GM12878 (cell line): Measurements from ENCODE around the gene APOH. TPM values are rescaled to one million over a fixed set of nuclear protein-coding genes. Genes with fewer than 3 reads are reported as not detected.

Experiments
- ATAC-seq: fragments of 200-7000 bp; cut with Tn5 transposase; 3 replicates; pipeline ENCODE4 v1.9.1; 2020; ENCODE audit warnings: mild to moderate bottlenecking, moderate library complexity
- BruUV-seq: library from RNA; stranded (reverse); fragments of 400-500 nt; replicated peaks from 2 replicates; lab custom pipeline; 2021; lab: Mats Ljungman, UMichigan
- CTCF ChIA-PET: fragments of 300-600 bp; sonication (Branson Sonifier 250); formaldehyde crosslinking; extraction: SDS; loops from one replicate; lab custom pipeline; 2021; ENCODE audit warnings: inconsistent platforms; lab: Yijun Ruan, JAX
- POLR2A ChIA-PET: fragments of 350-600 bp; formaldehyde crosslinking; extraction: SDS; loops from one replicate; lab custom pipeline; 2021; ENCODE audit warnings: inconsistent platforms; lab: Charles Lee
- RAD21 ChIA-PET: fragments of 300-600 bp; sonication (Branson Sonifier 250); formaldehyde crosslinking; loops from one replicate; lab custom pipeline; 2023; ENCODE audit warnings: antibody characterized with exemption; ENCODE audit not compliant: unreplicated experiment; lab: Charles Lee
- SMC1A ChIA-PET: fragments of 300-600 bp; sonication (Branson Sonifier 250); formaldehyde crosslinking; loops from one replicate; lab custom pipeline; 2023; ENCODE audit not compliant: unreplicated experiment, uncharacterized antibody; lab: Charles Lee
- DNase-seq: peaks from one replicate; pipeline ENCODE4 v3.0.0-alpha.2; 2011; ENCODE audit warnings: low read depth, low spot score
- FAIRE-seq: peaks from 3 replicates; lab custom pipeline; 2011; peaks lifted over from hg19 to GRCh38; lab: Jason Lieb, UNC
- H2AFZ ChIP-seq: 2 replicates; pipeline ENCODE4 v1.6.0; 2011; ENCODE audit warnings: low read depth, low read length, control low read depth; ENCODE audit not compliant: control insufficient read depth
- H3K27ac ChIP-seq: 2 replicates; pipeline ENCODE4 v1.5.1; 2011; ENCODE audit warnings: control low read depth; ENCODE audit not compliant: control insufficient read depth, insufficient read depth
- H3K27me3 ChIP-seq, 2 experiments: replicated peaks in 1 of 2; 2 replicates each; pipeline versions ENCODE4 v1.6.0 to v1.6.1; 2011; ENCODE audit warnings: low read length in 1 of 2; ENCODE audit not compliant: control insufficient read depth in 2 of 2, insufficient read depth in 2 of 2
- H3K36me3 ChIP-seq, 2 experiments: 2 replicates each; pipeline ENCODE4 v1.5.1; 2011; ENCODE audit warnings: low read length in 1 of 2; ENCODE audit not compliant: control insufficient read depth in 2 of 2, insufficient read depth in 2 of 2
- H3K4me1 ChIP-seq: 2 replicates; pipeline ENCODE4 v1.6.1; 2011; ENCODE audit warnings: mild to moderate bottlenecking, low read length, moderate library complexity, mixed read lengths; ENCODE audit not compliant: control insufficient read depth, insufficient read depth
- H3K4me2 ChIP-seq: 2 replicates; pipeline ENCODE4 v1.6.0; 2011; ENCODE audit warnings: control low read depth; ENCODE audit not compliant: control insufficient read depth, insufficient read depth
- H3K4me3 ChIP-seq: fragments of 200-600 bp; sonication (generic); 2 replicates; pipeline ENCODE4 v1.5.1; 2016
- H3K79me2 ChIP-seq: 2 replicates; pipeline ENCODE4 v1.6.0; 2011; ENCODE audit warnings: low read length; ENCODE audit not compliant: control insufficient read depth, insufficient read depth
- H3K9ac ChIP-seq: 2 replicates; pipeline ENCODE4 v1.8.0; 2011; ENCODE audit warnings: low read length, control low read depth, mixed read lengths; ENCODE audit not compliant: control insufficient read depth, insufficient read depth
- H3K9me3 ChIP-seq: replicated peaks from 3 replicates; pipeline ENCODE4 v1.5.1; 2011; ENCODE audit warnings: mild to moderate bottlenecking, low read length; ENCODE audit not compliant: control insufficient read depth, insufficient read depth
- H4K20me1 ChIP-seq: 2 replicates; pipeline ENCODE4 v1.6.0; 2011; ENCODE audit not compliant: control insufficient read depth, insufficient read depth
- BCL11A ChIP-seq: IDR thresholded peaks from 2 replicates; pipeline ENCODE4 v1.6.1; 2011; ENCODE audit warnings: low read depth, low read length
- EED ChIP-seq: sonication (generic); IDR thresholded peaks from 2 replicates; pipeline ENCODE4 v1.6.1; 2016; ENCODE audit warnings: antibody characterized with exemption, low read depth
- HDAC2 ChIP-seq: fragments of 200-600 bp; sonication (generic); IDR thresholded peaks from 2 replicates; pipeline ENCODE4 v1.6.1; 2017
- HDAC6 ChIP-seq: fragments of 200-600 bp; sonication (generic); IDR thresholded peaks from one replicate; pipeline ENCODE4 v1.8.0; 2017; ENCODE audit warnings: antibody characterized with exemption; ENCODE audit not compliant: unreplicated experiment
- HDGF ChIP-seq: fragments of 450-650 bp; IDR thresholded peaks from 2 replicates; pipeline ENCODE4 v1.6.1; 2016; ENCODE audit warnings: antibody characterized with exemption
- KAT2A ChIP-seq: conservative IDR thresholded peaks from 2 replicates; pipeline ENCODE4 v1.6.1; 2011; ENCODE audit warnings: low read depth, low read length; ENCODE audit not compliant: control insufficient read depth
- KLF5 ChIP-seq: fragments of 450-650 bp; IDR thresholded peaks from 2 replicates; pipeline ENCODE4 v1.6.1; 2014; ENCODE audit warnings: mild to moderate bottlenecking; ENCODE audit not compliant: partially characterized antibody
- NBN ChIP-seq: fragments of 450-650 bp; IDR thresholded peaks from 2 replicates; pipeline ENCODE4 v1.6.1; 2016
- NFIC ChIP-seq: IDR thresholded peaks from 2 replicates; pipeline ENCODE4 v1.6.1; 2012; ENCODE audit warnings: low read depth, mild to moderate bottlenecking, inconsistent platforms, low read length, moderate library complexity
- NFYB ChIP-seq: IDR thresholded peaks from 2 replicates; pipeline ENCODE4 v1.6.1; 2011; ENCODE audit warnings: low read depth, mild to moderate bottlenecking, low read length, improper control_type of control experiment, moderate library complexity; ENCODE audit not compliant: insufficient read depth
- PML ChIP-seq: IDR thresholded peaks from 2 replicates; pipeline ENCODE4 v1.6.1; 2012; ENCODE audit warnings: low read length, inconsistent platforms
- POU2F2 ChIP-seq: IDR thresholded peaks from 3 replicates; pipeline ENCODE4 v1.6.1; 2011; ENCODE audit warnings: low read depth, mild to moderate bottlenecking, low read length, borderline replicate concordance
- SMC3 ChIP-seq: IDR thresholded peaks from 2 replicates; pipeline ENCODE4 v1.6.1; 2011; ENCODE audit warnings: low read length, improper control_type of control experiment, borderline replicate concordance
- SUZ12 ChIP-seq: fragments of 200-600 bp; sonication (generic); IDR thresholded peaks from one replicate; pipeline ENCODE4 v1.6.1; 2018; ENCODE audit warnings: antibody characterized with exemption, mild to moderate bottlenecking; ENCODE audit not compliant: unreplicated experiment
- TBL1XR1 ChIP-seq: IDR thresholded peaks from 2 replicates; pipeline ENCODE4 v1.6.1; 2012; ENCODE audit warnings: low read depth, low read length, improper control_type of control experiment
- TCF12 ChIP-seq: IDR thresholded peaks from 2 replicates; pipeline ENCODE4 v1.6.1; 2011; ENCODE audit warnings: low read depth, mild to moderate bottlenecking, low read length
- WRNIP1 ChIP-seq: IDR thresholded peaks from 2 replicates; pipeline ENCODE4 v1.6.1; 2011; ENCODE audit warnings: low read depth, low read length, improper control_type of control experiment, borderline replicate concordance
- ZZZ3 ChIP-seq: IDR thresholded peaks from 2 replicates; pipeline ENCODE4 v1.6.1; 2011; ENCODE audit warnings: low read depth; ENCODE audit not compliant: control insufficient read depth, insufficient read length
- WGBS: methylation state at CpG from one replicate; pipeline ENCODE4 v1.1.6; 2016; ENCODE audit warnings: low lambda C conversion rate; ENCODE audit not compliant: insufficient replicate concordance, insufficient coverage; ENCODE audit errors: missing lambda C conversion rate; 5-methylcytosine and 5-hydroxymethylcytosine counted together
- in situ Hi-C: fragments of 300-500 bp; cut with MboI; formaldehyde crosslinking; loops from 9 replicates; pipeline ENCODE4 v1.14.3; 2018; ENCODE audit warnings: mixed read lengths
- intact Hi-C: fragments of 100-400 bp; cut with micrococcal nuclease; formaldehyde crosslinking; loops from one replicate; pipeline ENCODE4 v1.14.2; 2022; ENCODE audit not compliant: unreplicated experiment
- polyA plus RNA-seq, 11 experiments: library from polyadenylated mRNA; depleted of rRNA in 4 of 11; unstranded in 6 of 11; stranded (reverse) in 5 of 11; fragments of >200 nt; fragmentation: Nextera tagmentation in 4 of 11; fragmentation: Illumina TruSeq in 1 of 11; extraction: Ambion mirVana in 4 of 11; extraction: Trizol in 1 of 11; gene quantifications; 1 replicate in 1 of 11; 2 replicates in 10 of 11; pipeline versions ENCODE4 v1.2.1 to v1.2.3, GENCODE V29; 2011 to 2016; ENCODE audit warnings: inconsistent platforms in 2 of 11, missing spikeins in 2 of 11, low read depth in 1 of 11
- total RNA-seq, 4 experiments: library from RNA; depleted of rRNA in 3 of 4; stranded (reverse); fragments of >200 nt in 3 of 4; fragmentation: Illumina TruSeq in 1 of 4; extraction: Trizol in 1 of 4; gene quantifications; 2 replicates each; pipeline versions ENCODE4 v1.2.1 to v1.2.3, GENCODE V29; 2013 to 2021
- TF ChIP-seq, protein P1 (sequence below): fragments of 450-650 bp; formaldehyde crosslinking; IDR thresholded peaks from 2 replicates; pipeline ENCODE4 v1.4.0; 2020; ENCODE audit warnings: mild to moderate bottlenecking, moderate library complexity
- TF ChIP-seq, protein P2 (sequence below): fragments of 450-650 bp; IDR thresholded peaks from 2 replicates; pipeline ENCODE4 v1.6.1; 2017; ENCODE audit warnings: antibody characterized with exemption, mild to moderate bottlenecking, moderate library complexity

APOH gene
- total and polyA plus RNA-seq, 10 of the 15 experiments (the other 5 are each of a cell fraction or from before 2014, with no cell fraction given): 1.8 TPM; not detected in 9

DNA sequence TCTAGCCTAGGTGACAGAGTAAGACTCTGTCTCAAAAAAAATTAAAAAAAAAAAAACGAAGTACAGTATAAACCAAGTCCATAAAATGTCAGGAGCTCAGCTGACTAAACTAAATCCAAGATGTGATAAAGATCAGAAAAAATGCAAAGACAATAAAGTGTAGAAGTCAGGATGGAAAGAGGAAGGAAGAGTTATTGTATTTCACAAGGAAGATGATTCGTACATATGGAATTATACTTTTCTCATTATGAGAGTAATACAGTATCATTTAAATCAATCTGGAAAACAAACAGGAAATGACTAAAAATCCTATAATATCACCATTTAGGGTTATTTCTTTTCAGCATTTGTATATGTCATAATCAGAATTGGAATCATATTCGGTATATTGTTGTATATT is 11.4 kb upstream of the APOH start (continued):
- TF ChIP-seq SUZ12 (no peak), ZZZ3 (no peak), BCL11A (no peak), HDAC2 (no peak), TCF12 (no peak), KAT2A (no peak), NBN (no peak), SMC3 (no peak), WRNIP1 (no peak), NFIC (no peak), POU2F2 (no peak)

GRCh38 chr17:66240013-66240412 is 10.8 kb upstream of the APOH start:
- Histone ChIP-seq H3K4me1 (no peaks in the 10 kb centered on the region), H3K4me2 (no peak overlapping the region), H3K79me2 (no peaks in the 10 kb centered on the region), H4K20me1 (no peaks in the 10 kb centered on the region), H3K9ac (no peak overlapping the region), H2AFZ (no peak overlapping the region), H3K4me3 (no peak overlapping the region), H3K27ac (no peak overlapping the region), H3K9me3 (no peaks in the 10 kb centered on the region), H3K27me3 (no peaks in the 10 kb centered on the region), H3K36me3 (no peaks in the 10 kb centered on the region)
- no peak for ATAC-seq
- intact Hi-C loops (no loop called here), in situ Hi-C loops (no loop called here)
- 34% methylated on average over 6 of the region's 6 CpGs for WGBS
- ChIA-PET POLR2A (no interaction called here), CTCF (no interaction called here), SMC1A (no interaction called here), RAD21 (no interaction called here)
- no peak for DNase-seq
- no TSS peak for BruUV-seq
- FAIRE-seq: no peak
- no peak for TF ChIP-seq NFYB
- no peak for TF ChIP-seq HDAC2
- TF ChIP-seq EED: no peak
- TF ChIP-seq POU2F2: no peak
- TF ChIP-seq KLF5: no peak
- TF ChIP-seq, protein P1, sequence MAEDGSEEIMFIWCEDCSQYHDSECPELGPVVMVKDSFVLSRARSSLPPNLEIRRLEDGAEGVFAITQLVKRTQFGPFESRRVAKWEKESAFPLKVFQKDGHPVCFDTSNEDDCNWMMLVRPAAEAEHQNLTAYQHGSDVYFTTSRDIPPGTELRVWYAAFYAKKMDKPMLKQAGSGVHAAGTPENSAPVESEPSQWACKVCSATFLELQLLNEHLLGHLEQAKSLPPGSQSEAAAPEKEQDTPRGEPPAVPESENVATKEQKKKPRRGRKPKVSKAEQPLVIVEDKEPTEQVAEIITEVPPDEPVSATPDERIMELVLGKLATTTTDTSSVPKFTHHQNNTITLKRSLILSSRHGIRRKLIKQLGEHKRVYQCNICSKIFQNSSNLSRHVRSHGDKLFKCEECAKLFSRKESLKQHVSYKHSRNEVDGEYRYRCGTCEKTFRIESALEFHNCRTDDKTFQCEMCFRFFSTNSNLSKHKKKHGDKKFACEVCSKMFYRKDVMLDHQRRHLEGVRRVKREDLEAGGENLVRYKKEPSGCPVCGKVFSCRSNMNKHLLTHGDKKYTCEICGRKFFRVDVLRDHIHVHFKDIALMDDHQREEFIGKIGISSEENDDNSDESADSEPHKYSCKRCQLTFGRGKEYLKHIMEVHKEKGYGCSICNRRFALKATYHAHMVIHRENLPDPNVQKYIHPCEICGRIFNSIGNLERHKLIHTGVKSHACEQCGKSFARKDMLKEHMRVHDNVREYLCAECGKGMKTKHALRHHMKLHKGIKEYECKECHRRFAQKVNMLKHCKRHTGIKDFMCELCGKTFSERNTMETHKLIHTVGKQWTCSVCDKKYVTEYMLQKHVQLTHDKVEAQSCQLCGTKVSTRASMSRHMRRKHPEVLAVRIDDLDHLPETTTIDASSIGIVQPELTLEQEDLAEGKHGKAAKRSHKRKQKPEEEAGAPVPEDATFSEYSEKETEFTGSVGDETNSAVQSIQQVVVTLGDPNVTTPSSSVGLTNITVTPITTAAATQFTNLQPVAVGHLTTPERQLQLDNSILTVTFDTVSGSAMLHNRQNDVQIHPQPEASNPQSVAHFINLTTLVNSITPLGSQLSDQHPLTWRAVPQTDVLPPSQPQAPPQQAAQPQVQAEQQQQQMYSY (CRISPR knock-in tag): no peak
- TF ChIP-seq HDGF: no peak
- no peak for TF ChIP-seq TCF12
- no peak for TF ChIP-seq HDAC6
- no peak for TF ChIP-seq PML
- TF ChIP-seq, protein P2, sequence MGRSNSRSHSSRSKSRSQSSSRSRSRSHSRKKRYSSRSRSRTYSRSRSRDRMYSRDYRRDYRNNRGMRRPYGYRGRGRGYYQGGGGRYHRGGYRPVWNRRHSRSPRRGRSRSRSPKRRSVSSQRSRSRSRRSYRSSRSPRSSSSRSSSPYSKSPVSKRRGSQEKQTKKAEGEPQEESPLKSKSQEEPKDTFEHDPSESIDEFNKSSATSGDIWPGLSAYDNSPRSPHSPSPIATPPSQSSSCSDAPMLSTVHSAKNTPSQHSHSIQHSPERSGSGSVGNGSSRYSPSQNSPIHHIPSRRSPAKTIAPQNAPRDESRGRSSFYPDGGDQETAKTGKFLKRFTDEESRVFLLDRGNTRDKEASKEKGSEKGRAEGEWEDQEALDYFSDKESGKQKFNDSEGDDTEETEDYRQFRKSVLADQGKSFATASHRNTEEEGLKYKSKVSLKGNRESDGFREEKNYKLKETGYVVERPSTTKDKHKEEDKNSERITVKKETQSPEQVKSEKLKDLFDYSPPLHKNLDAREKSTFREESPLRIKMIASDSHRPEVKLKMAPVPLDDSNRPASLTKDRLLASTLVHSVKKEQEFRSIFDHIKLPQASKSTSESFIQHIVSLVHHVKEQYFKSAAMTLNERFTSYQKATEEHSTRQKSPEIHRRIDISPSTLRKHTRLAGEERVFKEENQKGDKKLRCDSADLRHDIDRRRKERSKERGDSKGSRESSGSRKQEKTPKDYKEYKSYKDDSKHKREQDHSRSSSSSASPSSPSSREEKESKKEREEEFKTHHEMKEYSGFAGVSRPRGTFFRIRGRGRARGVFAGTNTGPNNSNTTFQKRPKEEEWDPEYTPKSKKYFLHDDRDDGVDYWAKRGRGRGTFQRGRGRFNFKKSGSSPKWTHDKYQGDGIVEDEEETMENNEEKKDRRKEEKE: no peak
- TF ChIP-seq TBL1XR1: no peak
